ENCODE measurements around the gene FGD3.
"Not testable (repeated sequence)": the region's sequence is repeated elsewhere in the genome, so short reads cannot be mapped to it uniquely, and the experiment has no call there.

FGD3 gene

GRCh38 chr9:92978345-92978875 is 31.1 kb downstream of the FGD3 start:
- DNase-seq: no peak

- no peak for DNase-seq
These were observed 32.1 kb downstream of the FGD3 start for GRCh38 chr9:92979283-92980056.

- DNase-seq: no peak
These were observed 32.9 kb downstream of the FGD3 start for GRCh38 chr9:92980085-92980745.

GRCh38 chr9:92982130-92982529 is 34.8 kb downstream of the FGD3 start:
- no peak for DNase-seq

GRCh38 chr9:92983984-92984589 is 36.8 kb downstream of the FGD3 start:
- no peak for DNase-seq

GRCh38 chr9:92984976-92985375 is 37.7 kb downstream of the FGD3 start:
- DNase-seq: no peak

- peak in 2 of 5 donors; percentile 39 to 43 for DNase-seq
These were observed 39.1 kb downstream of the FGD3 start for GRCh38 chr9:92986176-92987119.

GRCh38 chr9:92988215-92988768 is 41.0 kb downstream of the FGD3 start:
- DNase-seq: peak in 1 of 5 donors; percentile 41

- no peak for DNase-seq
These were observed 42.2 kb downstream of the FGD3 start for GRCh38 chr9:92989561-92989960.

GRCh38 chr9:92990461-92990860 is 43.1 kb downstream of the FGD3 start:
- DNase-seq: no peak

- no peak for DNase-seq
These were observed 45.2 kb downstream of the FGD3 start for GRCh38 chr9:92992549-92992948.

GRCh38 chr9:92998871-92999270 is 51.5 kb downstream of the FGD3 start:
- DNase-seq: not testable (repeated sequence)

- DNase-seq: no peak
These were observed 53.7 kb downstream of the FGD3 start for GRCh38 chr9:93001031-93001430.

- DNase-seq: no peak
These were observed 55.4 kb downstream of the FGD3 start for GRCh38 chr9:93002700-93003099.

GRCh38 chr9:93003552-93004407 is 56.5 kb downstream of the FGD3 start:
- DNase-seq: peak in 4 of 5 donors; percentile 50 to 64 (median 58)

- DNase-seq: no peak
These were observed 57.2 kb downstream of the FGD3 start for GRCh38 chr9:93004561-93004960.

GRCh38 chr9:93005876-93006275 is 58.6 kb downstream of the FGD3 start:
- DNase-seq: no peak

- DNase-seq: no peak
These were observed 60.3 kb downstream of the FGD3 start for GRCh38 chr9:93007529-93008058.

GRCh38 chr9:93008457-93008856 is 61.1 kb downstream of the FGD3 start:
- no peak for DNase-seq

GRCh38 chr9:93009337-93010015 is 62.2 kb downstream of the FGD3 start:
- DNase-seq: no peak

All from T-helper 1 cell (primary cell).